K562 (cell line): ENCODE measurements around the gene PDCD11. TPM values are rescaled to one million over a fixed set of nuclear protein-coding genes. Genes with fewer than 3 reads are reported as not detected.
A peak's percentile ranks its signal among the peaks of the same experiment; 100 is the strongest.

Experiments used
- E2F6 ChIP-seq, 2 experiments: IDR thresholded peaks; 2 replicates each; pipeline ENCODE4 v1.6.1; 2011; ENCODE audit warnings: borderline replicate concordance in 1 of 2, control low read depth in 1 of 2, low read depth in 1 of 2, low read length in 1 of 2, mild to moderate bottlenecking in 1 of 2, mixed read lengths in 1 of 2, moderate library complexity in 1 of 2; ENCODE audit not compliant: insufficient read depth in 1 of 2, insufficient read length in 1 of 2, poor library complexity in 1 of 2, severe bottlenecking in 1 of 2; ENCODE audit errors: extremely low read depth in 1 of 2
- HNRNPLL ChIP-seq: fragments of 200-400 bp; formaldehyde crosslinking; IDR thresholded peaks from 2 replicates; pipeline ENCODE4 v1.6.1; 2017; ENCODE audit warnings: low read length, low read depth, mild to moderate bottlenecking; ENCODE audit not compliant: poor library complexity, severe bottlenecking
- KDM4B ChIP-seq, 2 experiments: fragments of 450-650 bp in 1 of 2; sonication (generic) in 1 of 2; IDR thresholded peaks; 2 replicates each; pipeline ENCODE4 v1.6.1; 2016 to 2017; ENCODE audit warnings: borderline replicate concordance in 2 of 2, antibody characterized with exemption in 1 of 2, low read depth in 1 of 2, mild to moderate bottlenecking in 1 of 2
- MYC ChIP-seq, 2 experiments: fragments of 250-450 bp in 1 of 2; sonication (Bioruptor Pico) in 1 of 2; IDR thresholded peaks; 2 replicates each; pipeline versions ENCODE4 v1.5.1 to v1.6.1; 2012 to 2021; ENCODE audit warnings: low read depth in 2 of 2, borderline replicate concordance in 1 of 2, improper control_type of control experiment in 1 of 2, low read length in 1 of 2, mild to moderate bottlenecking in 1 of 2, moderate library complexity in 1 of 2
- NR2C2 ChIP-seq, 2 experiments: fragments of 200-800 bp in 1 of 2; sonication (Bioruptor generic) in 1 of 2; sonication (generic) in 1 of 2; formaldehyde crosslinking in 1 of 2; IDR thresholded peaks; 2 replicates each; pipeline versions ENCODE4 v1.6.1 to v1.8.0; 2016 to 2022; ENCODE audit warnings: mild to moderate bottlenecking in 1 of 2, missing compliant biosample characterization in 1 of 2, missing genetic modification characterization in 1 of 2, missing genetic modification reagents in 1 of 2
- PPARD ChIP-seq: fragments of 250-450 bp; sonication (Bioruptor Pico); IDR thresholded peaks from 2 replicates; pipeline ENCODE4 v1.8.0; 2022; ENCODE audit warnings: inconsistent platforms, mild to moderate bottlenecking, moderate library complexity
- RBFOX2 ChIP-seq: fragments of 200-400 bp; formaldehyde crosslinking; IDR thresholded peaks from 2 replicates; pipeline ENCODE4 v1.6.1; 2017; ENCODE audit warnings: low read depth, mild to moderate bottlenecking, low read length, moderate library complexity
- TBP ChIP-seq: optimal IDR thresholded peaks from 2 replicates; pipeline ENCODE3; 2011; ENCODE audit warnings: low read depth, low read length, improper control_type of control experiment
- polyA plus RNA-seq, 8 experiments: library from polyadenylated mRNA; depleted of rRNA in 4 of 8; stranded (reverse) in 5 of 8; unstranded in 3 of 8; fragments of >200 nt; fragmentation: Nextera tagmentation in 2 of 8; fragmentation: Illumina TruSeq in 1 of 8; extraction: Ambion mirVana in 2 of 8; extraction: Trizol in 1 of 8; gene quantifications; 2 replicates each; pipeline versions ENCODE4 v1.2.1 to v1.2.3, GENCODE V29; 2011 to 2014; ENCODE audit warnings: inconsistent platforms in 1 of 8, missing spikeins in 1 of 8
- total RNA-seq, 7 experiments: library from RNA; depleted of rRNA in 6 of 7; stranded (reverse); fragments of >200 nt in 6 of 7; fragmentation: Illumina TruSeq in 2 of 7; extraction: Trizol in 2 of 7; gene quantifications; 2 replicates each; pipeline versions ENCODE4 v1.2.1 to v1.2.3, GENCODE V29; 2011 to 2021; ENCODE audit warnings: low replicate concordance in 1 of 7
- TF ChIP-seq, protein P1 (sequence below), 2 experiments: fragments of 450-650 bp in 1 of 2; sonication (generic) in 1 of 2; formaldehyde crosslinking in 1 of 2; IDR thresholded peaks; 2 replicates each; pipeline versions ENCODE4 v1.7.1 to v1.9.0; 2016 to 2022; ENCODE audit warnings: inconsistent platforms in 1 of 2, mild to moderate bottlenecking in 1 of 2, missing genetic modification reagents in 1 of 2

Gene PDCD11
- total and polyA plus RNA-seq, 9 of the 15 experiments (the other 6 are each of a cell fraction or from before 2014, with no cell fraction given): 14.8 to 73.8 (median 50.0) TPM

- TF ChIP-seq KDM4B (IDR thresholded peaks at IDR 0.05; ENCODE audit: borderline replicate concordance in 2 of 2, low read depth in 1 of 2) (peak in 1 of 2 experiments; percentile 39; a peak in 1 of 4 replicates), NR2C2 (CRISPR knock-in tag; IDR thresholded peaks at IDR 0.05) (no peak), NR2C2 (tag; IDR thresholded peaks at IDR 0.05) (no peak; the same call in 1 of the 2 replicates), HNRNPLL (peak; percentile 72), RBFOX2 (peak; percentile 82), E2F6 (IDR thresholded peaks at IDR 0.05; ENCODE audit: borderline replicate concordance in 1 of 2, extremely low read depth in 1 of 2, insufficient read depth in 1 of 2, insufficient read length in 1 of 2, low read depth in 1 of 2, low read length in 1 of 2, poor library complexity in 1 of 2, severe bottlenecking in 1 of 2) (no peak), MYC (IDR thresholded peaks at IDR 0.05; ENCODE audit: low read depth, low read length) (peak; percentile 77; the same call in 1 of the 2 replicates), MYC (CRISPR knock-in tag; IDR thresholded peaks at IDR 0.05; ENCODE audit: borderline replicate concordance, low read depth) (no peak), TBP (peak; percentile 97), PPARD (CRISPR knock-in tag) (no peak)
- TF ChIP-seq, protein P1, sequence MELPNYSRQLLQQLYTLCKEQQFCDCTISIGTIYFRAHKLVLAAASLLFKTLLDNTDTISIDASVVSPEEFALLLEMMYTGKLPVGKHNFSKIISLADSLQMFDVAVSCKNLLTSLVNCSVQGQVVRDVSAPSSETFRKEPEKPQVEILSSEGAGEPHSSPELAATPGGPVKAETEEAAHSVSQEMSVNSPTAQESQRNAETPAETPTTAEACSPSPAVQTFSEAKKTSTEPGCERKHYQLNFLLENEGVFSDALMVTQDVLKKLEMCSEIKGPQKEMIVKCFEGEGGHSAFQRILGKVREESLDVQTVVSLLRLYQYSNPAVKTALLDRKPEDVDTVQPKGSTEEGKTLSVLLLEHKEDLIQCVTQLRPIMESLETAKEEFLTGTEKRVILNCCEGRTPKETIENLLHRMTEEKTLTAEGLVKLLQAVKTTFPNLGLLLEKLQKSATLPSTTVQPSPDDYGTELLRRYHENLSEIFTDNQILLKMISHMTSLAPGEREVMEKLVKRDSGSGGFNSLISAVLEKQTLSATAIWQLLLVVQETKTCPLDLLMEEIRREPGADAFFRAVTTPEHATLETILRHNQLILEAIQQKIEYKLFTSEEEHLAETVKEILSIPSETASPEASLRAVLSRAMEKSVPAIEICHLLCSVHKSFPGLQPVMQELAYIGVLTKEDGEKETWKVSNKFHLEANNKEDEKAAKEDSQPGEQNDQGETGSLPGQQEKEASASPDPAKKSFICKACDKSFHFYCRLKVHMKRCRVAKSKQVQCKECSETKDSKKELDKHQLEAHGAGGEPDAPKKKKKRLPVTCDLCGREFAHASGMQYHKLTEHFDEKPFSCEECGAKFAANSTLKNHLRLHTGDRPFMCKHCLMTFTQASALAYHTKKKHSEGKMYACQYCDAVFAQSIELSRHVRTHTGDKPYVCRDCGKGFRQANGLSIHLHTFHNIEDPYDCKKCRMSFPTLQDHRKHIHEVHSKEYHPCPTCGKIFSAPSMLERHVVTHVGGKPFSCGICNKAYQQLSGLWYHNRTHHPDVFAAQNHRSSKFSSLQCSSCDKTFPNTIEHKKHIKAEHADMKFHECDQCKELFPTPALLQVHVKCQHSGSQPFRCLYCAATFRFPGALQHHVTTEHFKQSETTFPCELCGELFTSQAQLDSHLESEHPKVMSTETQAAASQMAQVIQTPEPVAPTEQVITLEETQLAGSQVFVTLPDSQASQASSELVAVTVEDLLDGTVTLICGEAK (IDR thresholded peaks at IDR 0.05): 0 out of 2 replicates have a peak, but pooled peaks have one; percentile 21
- TF ChIP-seq, protein P1 (CRISPR knock-in tag; IDR thresholded peaks at IDR 0.05): no peak
Observed at GRCh38 chr10:103367782-103368518, 28.5 kb upstream of the PDCD11 start, which contains the start of gene TAF5 (continued).
